Measurements from ENCODE around the gene FANCM.
A peak's percentile ranks its signal among the peaks of the same experiment; 100 is the strongest.
"Not testable (repeated sequence)": the region's sequence is repeated elsewhere in the genome, so short reads cannot be mapped to it uniquely, and the experiment has no call there.

The FANCM gene

DNA sequence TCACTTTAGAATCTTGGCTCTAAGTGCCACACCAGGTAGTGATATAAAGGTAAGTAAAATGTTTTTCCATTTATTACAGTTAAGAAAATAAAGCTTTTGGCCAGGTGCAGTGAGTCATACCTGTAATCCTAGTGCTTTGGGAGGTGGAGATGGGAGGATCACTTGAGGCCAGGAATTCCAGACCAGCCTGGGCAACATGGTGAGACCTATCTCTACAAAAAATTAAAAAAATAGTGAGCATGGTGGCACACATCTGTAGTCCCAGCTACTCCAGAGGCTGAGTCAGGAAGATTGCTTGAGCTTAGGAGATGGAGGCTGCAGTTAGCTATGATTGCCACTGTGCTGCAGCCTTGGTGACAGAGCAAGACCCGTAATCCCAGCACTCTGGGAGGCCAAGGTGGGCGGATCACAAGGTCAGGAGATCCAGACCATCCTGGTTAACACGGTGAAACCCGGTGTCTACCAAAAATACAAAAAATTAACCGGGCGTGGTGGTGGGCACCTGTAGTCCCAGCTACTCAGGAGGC lies 5.0 kb downstream of the FANCM start:
- DNase-seq: no peak

GRCh38 chr14:45142083-45142482 lies 6.4 kb downstream of the FANCM start:
- DNase-seq: peak in 3 of 4 experiments; percentile 17 to 43 (median 34)

DNA sequence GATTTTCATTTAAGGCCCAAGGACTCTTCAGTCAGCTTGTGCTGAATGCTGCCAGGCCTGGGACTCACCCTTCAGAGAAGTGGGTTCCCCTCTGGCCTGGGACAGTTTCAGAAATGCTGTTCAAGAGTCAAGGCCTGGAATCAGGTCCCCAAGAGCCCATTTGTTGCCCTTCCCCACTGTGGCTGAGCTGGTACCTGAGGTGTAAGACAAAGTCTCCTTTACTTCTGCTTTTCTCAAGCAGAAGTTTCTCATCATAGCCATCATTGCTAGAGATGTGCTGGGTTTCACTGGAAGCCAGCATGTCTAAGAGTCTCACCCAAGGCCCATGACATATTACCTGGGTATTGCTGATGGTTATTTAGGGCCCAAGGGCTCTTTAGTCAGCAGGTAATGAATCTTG lies 8.9 kb downstream of the FANCM start:
- DNase-seq: no peak

DNA sequence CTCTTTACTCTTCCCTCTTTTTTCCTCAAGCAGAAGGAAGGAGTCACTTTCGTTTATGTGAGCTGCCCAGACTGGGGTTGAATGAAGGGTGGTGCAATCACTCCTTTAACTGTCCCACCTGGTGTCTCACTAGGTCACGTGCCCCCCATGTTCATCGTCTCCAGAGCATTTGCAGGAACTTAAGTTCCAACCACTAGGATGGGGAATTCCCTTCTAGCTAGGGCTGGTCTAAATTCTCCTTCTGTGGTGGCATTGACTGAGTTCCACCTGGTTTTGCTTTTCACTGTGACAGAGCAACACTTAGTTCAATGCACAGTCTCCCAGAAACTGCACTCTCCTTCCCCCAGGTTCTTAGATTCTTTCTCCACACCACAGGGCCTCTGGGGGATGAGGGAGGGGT lies 9.5 kb downstream of the FANCM start:
- DNase-seq: no peak

DNA sequence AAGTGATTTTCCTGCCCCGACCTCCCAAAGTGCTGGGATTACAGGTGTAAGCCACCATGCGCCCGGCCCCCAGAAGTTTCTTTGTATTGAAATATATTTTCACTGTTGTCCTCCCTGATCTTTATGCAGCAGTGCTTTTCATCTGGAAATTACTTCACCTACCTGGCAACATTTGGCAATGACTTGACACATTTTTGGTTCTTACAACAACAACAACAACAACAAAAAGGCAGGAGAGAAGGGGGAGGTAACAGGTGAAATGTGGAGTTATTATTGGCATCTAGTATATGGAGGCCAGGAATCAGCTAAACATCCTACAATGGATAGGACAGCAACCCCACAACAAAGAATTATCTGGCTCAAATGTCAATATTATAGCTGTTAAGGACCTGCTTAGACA lies 13.9 kb downstream of the FANCM start:
- DNase-seq: no peak

DNA sequence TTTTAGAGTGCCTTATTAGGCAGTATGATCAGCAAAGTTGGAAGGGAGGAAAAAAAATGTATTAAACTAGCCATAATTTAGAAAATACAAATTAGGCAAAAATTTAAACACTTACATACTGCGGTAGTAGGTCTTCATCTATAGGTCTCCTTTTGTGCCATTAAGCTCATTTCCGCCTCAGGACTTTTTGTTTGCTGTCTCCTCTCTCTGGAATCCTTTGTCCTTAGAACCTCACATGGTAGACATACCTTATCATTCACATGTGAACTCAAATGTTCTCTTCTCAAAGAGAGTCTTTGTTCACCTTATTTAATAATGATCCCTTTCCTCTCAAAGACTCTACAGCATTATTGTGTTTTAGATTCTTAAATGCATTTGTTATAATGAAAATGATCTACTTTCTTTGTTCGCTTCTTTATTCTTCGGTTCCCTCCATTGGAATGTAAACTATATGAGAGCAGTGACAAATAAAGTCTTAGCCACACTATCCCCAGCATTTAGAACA lies 14.7 kb downstream of the FANCM start:
- no peak for DNase-seq

GRCh38 chr14:45156067-45156466 lies 20.3 kb downstream of the FANCM start:
- no peak for DNase-seq

GRCh38 chr14:45169906-45170305 lies 34.2 kb downstream of the FANCM start:
- no peak for DNase-seq

- DNase-seq: peak in 2 of 4 experiments; percentile 36 to 59
Measured at GRCh38 chr14:45177076-45177475, 41.3 kb downstream of the FANCM start.

- no peak for DNase-seq
Measured at GRCh38 chr14:45181329-45181728, 45.6 kb downstream of the FANCM start.

DNA sequence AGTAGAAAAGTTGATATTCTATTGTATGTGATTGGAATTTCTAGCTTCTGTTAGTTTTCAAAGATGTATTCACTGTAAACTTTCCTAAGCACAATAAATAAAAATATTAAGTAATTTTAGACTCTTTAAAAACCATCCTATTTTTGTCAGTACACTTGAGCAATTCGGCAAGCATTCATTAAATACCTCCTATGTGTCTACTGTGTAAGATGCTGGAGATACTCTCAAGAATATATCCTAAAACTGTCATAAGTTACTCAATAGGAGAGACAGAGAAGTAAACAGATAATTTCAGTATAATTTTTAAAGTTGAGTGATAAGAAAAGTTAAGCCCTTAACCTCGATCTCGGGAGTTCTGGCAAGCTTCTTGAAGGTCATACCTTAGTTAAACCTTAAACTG lies 46.1 kb downstream of the FANCM start:
- no peak for DNase-seq

DNA sequence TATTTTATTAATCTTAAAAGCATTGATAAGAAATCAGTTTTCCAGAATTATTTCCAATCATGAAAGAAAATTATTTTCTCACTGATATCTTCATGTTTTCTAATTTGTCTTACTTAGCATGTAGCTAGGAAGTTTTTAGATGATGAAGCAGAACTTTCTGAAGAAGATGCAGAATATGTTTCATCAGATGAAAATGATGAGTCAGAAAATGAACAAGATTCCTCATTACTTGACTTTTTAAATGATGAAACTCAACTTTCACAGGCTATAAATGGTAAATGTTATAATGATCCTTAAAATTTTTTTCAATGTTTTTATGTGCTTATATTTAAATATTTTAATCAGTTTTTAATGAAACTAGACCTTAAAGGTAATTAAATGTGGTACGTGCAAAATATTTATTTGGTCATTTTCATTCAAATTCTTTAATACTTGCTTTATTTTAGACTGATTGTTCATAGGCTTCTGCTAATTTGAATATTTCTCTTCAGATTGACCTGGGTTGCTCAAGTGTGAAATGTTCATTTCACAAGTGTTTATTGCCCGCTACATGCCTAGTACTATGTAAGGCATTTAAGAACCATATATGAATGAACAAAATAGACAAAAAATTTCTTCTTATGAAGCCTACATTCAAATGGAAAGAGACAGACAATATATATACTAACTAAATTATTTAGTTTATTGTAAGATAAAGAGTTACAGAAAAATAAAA lies 49.5 kb downstream of the FANCM start:
- DNase-seq: no peak

GRCh38 chr14:45194964-45195363 lies 59.2 kb downstream of the FANCM start:
- DNase-seq: no peak

- DNase-seq: no peak
Measured at GRCh38 chr14:45198551-45198950, 62.8 kb downstream of the FANCM start.

GRCh38 chr14:45199230-45199629 lies 63.5 kb downstream of the FANCM start:
- no peak for DNase-seq

DNA sequence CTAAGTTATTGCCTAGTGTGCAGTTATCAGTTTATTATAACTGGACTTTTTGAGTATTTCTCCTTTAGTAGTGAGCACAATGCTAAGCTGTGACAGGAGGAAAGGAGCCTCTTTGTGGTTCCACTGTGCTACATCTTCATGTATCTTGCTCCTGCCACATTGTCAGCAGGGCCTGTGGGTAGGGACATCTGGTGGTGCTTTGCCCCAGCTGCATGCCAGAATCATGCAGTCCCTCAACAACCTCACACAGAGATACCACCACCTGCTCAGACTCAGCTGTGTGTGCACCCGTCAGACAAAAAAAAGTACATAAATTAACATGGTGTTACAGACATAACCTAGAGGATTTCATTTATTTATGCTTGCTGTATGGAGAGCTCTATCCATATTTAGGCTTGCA lies 66.2 kb downstream of the FANCM start:
- DNase-seq: peak in 1 of 4 experiments; percentile 2

DNA sequence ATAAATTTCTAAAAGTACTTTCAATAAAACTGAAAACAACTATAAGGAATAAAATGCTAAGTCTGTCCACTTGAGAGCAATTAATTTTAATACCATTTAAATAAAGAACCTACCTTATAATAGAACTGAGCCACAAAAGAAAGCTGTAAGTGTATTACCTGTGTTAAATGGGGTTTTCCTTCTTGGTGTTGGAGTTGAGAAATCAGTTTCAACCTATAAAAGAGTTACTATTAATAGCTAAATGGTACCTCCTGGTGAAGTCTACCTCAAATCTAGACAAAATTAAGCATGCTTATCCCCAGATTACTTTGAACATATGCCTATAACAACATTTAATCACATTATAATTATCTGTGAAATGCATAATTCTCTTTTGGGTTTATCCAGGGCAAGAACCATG lies 68.5 kb downstream of the FANCM start:
- DNase-seq: no peak

DNA sequence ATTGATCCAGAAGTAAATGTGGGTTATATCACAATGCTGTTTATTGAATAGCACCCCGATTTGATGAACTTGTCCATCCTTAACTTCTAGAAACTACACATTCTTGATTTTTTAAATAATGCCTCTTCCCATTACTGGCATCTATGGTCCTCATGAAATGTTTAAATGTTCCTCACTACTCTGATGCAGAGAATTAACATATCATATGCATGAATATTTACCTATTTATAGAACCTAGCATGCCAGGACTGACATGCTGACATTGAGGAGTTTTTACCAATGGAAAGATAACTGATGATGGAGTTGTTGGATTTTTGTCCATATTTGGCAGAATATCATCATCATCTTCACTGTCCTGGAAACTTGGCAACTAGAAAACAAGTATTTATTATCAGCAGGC lies 74.4 kb downstream of the FANCM start:
- DNase-seq: no peak

GRCh38 chr14:45211295-45211694 lies 75.6 kb downstream of the FANCM start:
- no peak for DNase-seq

- no peak for DNase-seq
Measured at GRCh38 chr14:45212231-45212630, 76.5 kb downstream of the FANCM start.

DNA sequence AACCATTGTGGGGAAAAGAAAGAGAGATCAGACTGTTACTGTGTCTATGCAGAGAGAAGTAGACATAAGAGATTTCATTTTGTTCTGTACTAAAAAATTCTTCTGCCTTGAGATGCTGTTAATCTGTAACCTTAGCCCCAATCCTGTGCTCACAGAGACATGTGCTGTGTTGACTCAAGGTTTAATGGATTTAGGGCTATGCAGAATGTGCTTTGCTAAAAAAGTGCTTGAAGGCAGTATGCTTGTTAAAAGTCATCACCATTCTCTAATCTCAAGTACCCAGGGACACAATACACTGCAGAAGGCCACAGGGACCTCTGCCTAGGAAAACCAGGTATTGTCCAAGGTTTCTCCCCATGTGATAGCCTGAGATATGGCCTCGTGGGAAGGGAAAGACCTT lies 78.0 kb downstream of the FANCM start:
- DNase-seq: not testable (repeated sequence)

- DNase-seq: not testable (repeated sequence)
Measured at GRCh38 chr14:45214341-45214740, 78.6 kb downstream of the FANCM start.

DNA sequence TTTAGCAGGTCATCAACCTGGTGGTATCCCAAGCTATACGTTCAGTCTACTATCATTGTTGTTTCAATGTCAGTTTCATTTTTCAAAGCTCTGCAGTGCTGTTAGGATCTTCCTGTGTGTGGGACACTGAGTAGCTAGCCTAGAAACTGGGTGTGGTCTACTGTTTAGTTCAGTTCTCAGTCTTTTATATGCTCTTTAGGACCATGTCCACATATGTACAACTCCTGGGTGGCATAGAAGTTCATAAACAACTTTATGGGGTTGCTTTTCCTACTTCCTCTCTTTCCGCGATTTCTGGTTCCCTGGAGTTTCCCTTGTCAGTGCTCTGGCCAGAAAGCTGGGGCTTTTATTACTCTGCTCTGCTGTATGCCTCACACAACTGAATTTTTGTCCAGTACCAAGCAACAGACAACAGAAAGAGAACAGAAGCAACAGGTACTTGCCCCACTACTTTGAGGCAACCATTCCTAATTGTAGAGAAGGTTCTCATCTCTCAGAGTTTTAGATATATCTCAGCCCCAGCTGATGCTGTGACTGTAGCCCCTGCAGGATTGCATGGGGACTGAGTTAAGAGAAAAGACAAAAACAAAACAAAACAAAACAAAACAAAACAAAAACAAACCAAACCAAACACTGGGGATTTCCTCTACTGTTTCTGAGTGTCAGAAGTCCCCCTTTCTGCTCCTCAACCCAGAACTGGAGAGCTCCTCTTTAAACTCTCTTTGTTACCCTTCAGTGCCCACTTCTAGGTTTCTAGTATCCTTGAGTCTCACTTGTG lies 86.9 kb downstream of the FANCM start:
- peak in 1 of 4 experiments; percentile 4 for DNase-seq

DNA sequence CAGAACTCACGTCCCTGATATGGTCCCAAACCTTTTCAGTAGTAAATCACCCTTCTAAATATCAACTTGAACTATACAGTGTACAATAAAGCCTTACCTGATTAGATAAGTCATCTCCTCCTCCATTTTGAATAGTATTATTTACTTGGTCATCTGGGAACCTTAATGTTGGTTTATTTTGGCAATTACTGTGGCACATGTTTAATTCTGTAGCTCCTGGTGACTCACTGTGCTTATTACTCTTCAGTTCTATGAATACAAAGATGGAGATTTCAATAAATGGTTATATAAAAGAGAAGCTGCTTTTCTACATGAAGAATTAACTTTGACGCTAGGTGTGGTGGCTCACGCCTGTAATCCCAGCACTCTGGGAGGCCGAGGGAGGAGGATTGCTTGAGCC lies 91.8 kb downstream of the FANCM start:
- no peak for DNase-seq

Data from suppressor macrophage (primary cell).